ENCODE data around the gene MTMR3. TPM values are rescaled to one million over a fixed set of nuclear protein-coding genes. Genes with fewer than 3 reads are reported as not detected.

Gene MTMR3
- total and polyA plus RNA-seq, 2 of the 8 experiments (the other 6 are each of a cell fraction or from before 2014, with no cell fraction given), result 16.9 to 18.5 TPM

DNA sequence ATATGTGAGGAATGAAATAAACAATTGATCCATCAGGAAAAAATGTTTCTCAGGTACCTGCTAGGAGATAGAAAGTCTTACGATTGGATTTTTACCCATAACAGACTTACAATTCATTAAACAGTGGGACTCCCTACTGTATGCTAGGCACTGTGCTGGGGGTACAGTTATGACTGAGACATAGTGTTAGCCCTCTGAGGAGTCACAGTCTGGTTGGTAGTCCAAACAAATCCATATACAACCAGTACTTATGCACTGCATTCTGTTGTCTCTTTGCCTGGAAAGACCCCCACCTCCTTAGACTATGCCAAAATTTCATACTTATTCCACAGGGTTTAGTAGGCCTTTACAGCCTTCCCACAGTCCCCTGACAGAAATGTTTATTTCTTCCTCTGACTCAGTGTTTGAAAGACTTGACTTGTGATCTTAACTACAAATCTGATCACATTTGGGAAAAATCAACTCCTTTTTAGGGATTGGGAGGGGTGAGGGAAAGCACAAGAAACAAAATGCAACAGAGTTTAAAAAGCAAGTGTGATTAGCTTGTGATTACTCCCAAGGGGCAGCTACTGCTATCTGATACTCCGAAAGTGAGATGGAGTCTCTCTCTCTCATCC, 127.9 kb downstream of the MTMR3 start:
- POLR2A ChIA-PET (ENCODE audit: partially characterized antibody), result no interaction called here

More for the DNA sequence above, 127.9 kb downstream of the MTMR3 start:
- Histone ChIP-seq H2BK12ac (ENCODE audit: low read depth, low read length) (no peak overlapping the region), H3K27ac (ENCODE audit: low read depth, low read length) (no peak overlapping the region), H3K4me3 (ENCODE audit: extremely low read depth in 1 of 4, insufficient read depth in 2 of 4, low read depth in 3 of 4, low read length in 4 of 4) (no peak overlapping the region), H3K56ac (replicated peaks; ENCODE audit: insufficient read length, low read depth, low read length) (no peak overlapping the region), H2BK15ac (ENCODE audit: low read length) (no peak overlapping the region), H3K9ac (replicated peaks in 1 of 4; ENCODE audit: extremely low read depth in 1 of 4, low read depth in 3 of 4, low read length in 3 of 4) (no peak overlapping the region), H3K4me1 (replicated peaks in 1 of 4; ENCODE audit: control insufficient read depth in 3 of 4, insufficient read depth in 4 of 4, low read length in 3 of 4) (peaks cover 0 to 2% (median 0%) of the 10 kb centered on the region in 4 experiments; a peak in 1 of 7 replicates), H3K14ac (ENCODE audit: insufficient read length) (no peak overlapping the region), H2BK5ac (ENCODE audit: low read depth, low read length) (no peak overlapping the region), H4K5ac (ENCODE audit: insufficient read length, low read depth, low read length) (no peak overlapping the region), H3K27me3 (replicated peaks in 1 of 4; ENCODE audit: control insufficient read depth in 3 of 4, extremely low read depth in 1 of 4, insufficient read depth in 3 of 4, low read length in 3 of 4) (no peaks in the 10 kb centered on the region), H3K79me2 (ENCODE audit: control insufficient read depth in 1 of 2, insufficient read depth in 2 of 2, low read length in 2 of 2) (no peaks in the 10 kb centered on the region), H2AK5ac (ENCODE audit: low read depth, low read length) (no peak overlapping the region), H4K8ac (ENCODE audit: extremely low read depth, insufficient read depth, low read length) (no peak overlapping the region), H3K9me3 (ENCODE audit: insufficient read depth in 2 of 2, low read depth in 1 of 2, low read length in 1 of 2) (no peaks in the 10 kb centered on the region), H3K4ac (replicated peaks; ENCODE audit: insufficient read length, low read depth, low read length) (no peak overlapping the region), H3K18ac (ENCODE audit: extremely low read depth, low read length) (no peak overlapping the region), H2AFZ (ENCODE audit: low read length) (no peak overlapping the region), H4K20me1 (replicated peaks in 1 of 2; ENCODE audit: control insufficient read depth in 1 of 2, insufficient read depth in 2 of 2, low read length in 2 of 2) (peaks cover 0 to 2% of the 10 kb centered on the region in 2 experiments), H3K79me1 (ENCODE audit: low read depth, low read length) (no peaks in the 10 kb centered on the region; the same call in none of the 2 replicates), H2BK20ac (ENCODE audit: low read length) (no peak overlapping the region), H3K4me2 (ENCODE audit: insufficient read depth in 1 of 2, low read depth in 2 of 2, low read length in 2 of 2) (no peak overlapping the region), H3K23me2 (ENCODE audit: low read depth, low read length) (no peaks in the 10 kb centered on the region), H3K36me3 (ENCODE audit: control insufficient read depth in 2 of 4, insufficient read depth in 4 of 4, low read length in 3 of 4) (peaks cover 0 to 35% (median 5%) of the 10 kb centered on the region in 4 experiments; a peak in 4 of 8 replicates), H4K91ac (replicated peaks; ENCODE audit: insufficient read length, low read length) (no peak overlapping the region), H2BK120ac (replicated peaks; ENCODE audit: low read depth, low read length) (no peak overlapping the region), H3K23ac (ENCODE audit: insufficient read length) (no peak overlapping the region)
- FAIRE-seq, result no peak
- CTCF ChIA-PET (ENCODE audit: partially characterized antibody), result interaction anchor here (1.2 to 1.3 kb wide), 2 partner anchors 10 to 262 kb away, joined by 3 to 4 read pairs; no protein-coding TSS in a partner anchor
- no peak for DNase-seq (ENCODE audit: low read depth in 1 of 2, low spot score in 2 of 2)
- WGBS, 2 experiments (ENCODE audit: extremely low coverage in 1 of 2, insufficient coverage in 1 of 2, insufficient read length in 1 of 2, insufficient replicate concordance in 2 of 2, low coverage in 1 of 2, low lambda C conversion rate in 2 of 2, missing lambda C conversion rate in 1 of 2), result 75% methylated on average over 2 of the region's 2 CpGs; no CpG with 5 or more reads in 1 of the 2 experiments
- no peak for TF ChIP-seq ZNF274 (IDR thresholded peaks at IDR 0.05; ENCODE audit: borderline replicate concordance, extremely low read depth, low read length)
- no peak for TF ChIP-seq GABPA (IDR thresholded peaks at IDR 0.05; ENCODE audit: borderline replicate concordance, insufficient read depth, low read length)
- no peak for TF ChIP-seq EGR1 (IDR thresholded peaks at IDR 0.05; ENCODE audit: borderline replicate concordance, low read depth, low read length)
- TF ChIP-seq CREB1 (IDR thresholded peaks at IDR 0.05), result no peak
- TF ChIP-seq JUND (IDR thresholded peaks at IDR 0.05; ENCODE audit: low read length), result no peak
